ENCODE data around the gene PHF21A.

DNA sequence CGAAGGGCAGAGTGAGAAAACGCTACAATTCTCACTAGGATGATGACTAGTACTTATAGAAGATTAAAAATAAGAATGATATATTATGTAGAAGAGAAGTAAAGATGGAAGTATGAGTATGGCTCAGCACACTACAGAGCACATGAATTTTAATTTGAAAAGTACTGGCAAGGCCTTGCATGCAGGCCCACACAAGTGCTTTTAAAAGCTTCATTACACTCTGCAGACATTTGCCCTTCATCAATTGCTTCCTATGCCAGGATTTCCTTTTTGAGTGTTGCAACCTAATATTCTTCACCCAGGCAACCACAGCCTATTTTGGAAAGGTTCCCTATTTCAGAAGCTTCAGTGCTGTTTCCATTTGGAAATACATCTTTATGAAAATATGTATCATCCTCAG lies 117.7 kb downstream of the PHF21A start:
- TF ChIP-seq, protein P1, sequence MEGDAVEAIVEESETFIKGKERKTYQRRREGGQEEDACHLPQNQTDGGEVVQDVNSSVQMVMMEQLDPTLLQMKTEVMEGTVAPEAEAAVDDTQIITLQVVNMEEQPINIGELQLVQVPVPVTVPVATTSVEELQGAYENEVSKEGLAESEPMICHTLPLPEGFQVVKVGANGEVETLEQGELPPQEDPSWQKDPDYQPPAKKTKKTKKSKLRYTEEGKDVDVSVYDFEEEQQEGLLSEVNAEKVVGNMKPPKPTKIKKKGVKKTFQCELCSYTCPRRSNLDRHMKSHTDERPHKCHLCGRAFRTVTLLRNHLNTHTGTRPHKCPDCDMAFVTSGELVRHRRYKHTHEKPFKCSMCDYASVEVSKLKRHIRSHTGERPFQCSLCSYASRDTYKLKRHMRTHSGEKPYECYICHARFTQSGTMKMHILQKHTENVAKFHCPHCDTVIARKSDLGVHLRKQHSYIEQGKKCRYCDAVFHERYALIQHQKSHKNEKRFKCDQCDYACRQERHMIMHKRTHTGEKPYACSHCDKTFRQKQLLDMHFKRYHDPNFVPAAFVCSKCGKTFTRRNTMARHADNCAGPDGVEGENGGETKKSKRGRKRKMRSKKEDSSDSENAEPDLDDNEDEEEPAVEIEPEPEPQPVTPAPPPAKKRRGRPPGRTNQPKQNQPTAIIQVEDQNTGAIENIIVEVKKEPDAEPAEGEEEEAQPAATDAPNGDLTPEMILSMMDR (IDR thresholded peaks at IDR 0.05; ENCODE audit: low read depth, low read length): no peak
- TF ChIP-seq MYC (IDR thresholded peaks at IDR 0.05; ENCODE audit: low read depth, low read length): no peak

Measured in NB4 (cell line).